ENCODE measurements around the gene ZNF540. TPM values are rescaled to one million over a fixed set of nuclear protein-coding genes. Genes with fewer than 3 reads are reported as not detected.

The ZNF540 gene
- total RNA-seq: 1 to 10 TPM; 7.7 to 8.2 TPM

DNA sequence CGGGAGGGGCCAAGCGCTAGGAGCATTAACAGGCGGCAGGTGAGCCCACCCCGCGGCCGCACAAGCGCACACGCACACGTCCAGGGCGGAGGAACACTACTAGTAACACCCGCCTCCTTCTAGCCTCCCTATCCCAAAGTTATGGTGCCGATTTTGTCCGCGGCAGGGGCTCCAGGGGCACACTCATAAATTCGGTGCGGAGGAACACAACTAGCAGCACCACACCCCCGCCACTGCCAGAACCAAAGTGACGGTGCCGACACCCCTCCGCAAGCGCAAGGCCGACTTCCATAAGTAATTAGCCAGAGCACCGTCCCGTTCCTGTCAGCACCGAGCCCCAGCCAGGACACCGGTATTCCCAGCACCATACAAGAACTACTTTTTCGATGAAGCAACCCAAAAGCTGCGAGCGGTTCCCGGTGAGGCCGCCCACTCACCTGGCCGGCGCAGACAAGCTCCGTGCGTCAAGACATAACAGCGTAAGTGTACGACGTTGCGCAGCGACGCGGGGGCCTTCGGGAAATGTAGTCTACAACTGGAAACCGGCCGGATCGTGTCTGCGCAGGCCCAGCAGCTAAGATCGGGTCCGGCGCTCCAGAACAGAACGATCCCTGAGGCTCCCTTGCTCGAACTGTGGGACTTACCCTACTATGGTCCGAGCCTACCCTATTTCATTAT is at the start of gene ZNF540, which contains the start of gene ZNF571:
TSS of gene ZNF540 (plus strand) at position 573 of the 678 bp plus-strand sequence. CDS start 3,572 bp downstream, outside the sequence.
TSS of gene ZNF571 (minus strand) at position 489 of the 678 bp plus-strand sequence. CDS start 8,116 bp downstream, outside the sequence.
- Mint-ChIP-seq H3K27ac (peak within 1 kb of the TSS; percentile 96), H3K36me3 (peaks cover 26% of the 10 kb centered on the region), H3K4me1 (peaks cover 14% of the 10 kb centered on the region), H3K27me3 (no peaks in the 10 kb centered on the region), H3K9me3 (peaks cover 17% of the 10 kb centered on the region), H3K4me3 (peak within 1 kb of the TSS; percentile 92)
- DNase-seq (peak; percentile 86), ATAC-seq (ENCODE audit: low read depth) (peak; percentile 99)
- POLR2A ChIA-PET: interaction anchor here (0.6 to 2.3 kb wide), 18 partner anchors 17 to 1380 kb away, joined by 3 to 14 read pairs (median 5); partner anchors contain the start of genes ZFP30, ZNF146, ZNF345 and ZNF383

- Mint-ChIP-seq H3K36me3 (peaks cover 9% of the 10 kb centered on the region), H3K4me3 (peak overlapping the region; percentile 99), H3K9me3 (peaks cover 32% of the 10 kb centered on the region), H3K4me1 (no peaks in the 10 kb centered on the region), H3K27ac (peak overlapping the region; percentile 96), H3K27me3 (no peaks in the 10 kb centered on the region)
- DNase-seq (peak; percentile 90), ATAC-seq (ENCODE audit: low read depth) (peak; percentile 88)
- POLR2A ChIA-PET: interaction anchor here (1.0 to 2.0 kb wide), 7 partner anchors 36 to 1337 kb away, joined by 3 to 10 read pairs (median 3); partner anchors contain the start of genes ZNF146, ZNF527, ZNF540 and ZNF565
Observed at GRCh38 chr19:37551129-37551993, 43.3 kb upstream of the ZNF540 start.

DNA sequence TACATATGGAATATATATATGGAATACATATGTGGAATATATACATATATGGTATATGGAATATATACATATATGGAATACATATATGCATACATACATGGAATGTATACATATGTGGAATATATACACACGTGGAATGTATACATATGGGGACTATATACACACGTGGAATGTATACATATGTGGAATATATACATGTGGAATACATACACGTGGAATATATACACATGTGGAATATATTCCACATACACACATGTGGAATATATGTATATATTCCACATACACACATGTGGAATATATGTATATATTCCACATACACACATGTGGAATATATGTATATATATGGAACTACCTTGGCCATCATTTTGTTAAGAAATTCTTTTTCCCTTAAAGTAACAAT is 31.2 kb upstream of the ZNF540 start:
- Mint-ChIP-seq H3K9me3 (peaks cover 41% of the 10 kb centered on the region), H3K4me3 (no peak overlapping the region), H3K36me3 (peaks cover 37% of the 10 kb centered on the region), H3K4me1 (no peaks in the 10 kb centered on the region), H3K27me3 (no peaks in the 10 kb centered on the region), H3K27ac (no peak overlapping the region)
- POLR2A ChIA-PET: no interaction called here
- ATAC-seq (ENCODE audit: low read depth): no peak
- no peak for DNase-seq

DNA sequence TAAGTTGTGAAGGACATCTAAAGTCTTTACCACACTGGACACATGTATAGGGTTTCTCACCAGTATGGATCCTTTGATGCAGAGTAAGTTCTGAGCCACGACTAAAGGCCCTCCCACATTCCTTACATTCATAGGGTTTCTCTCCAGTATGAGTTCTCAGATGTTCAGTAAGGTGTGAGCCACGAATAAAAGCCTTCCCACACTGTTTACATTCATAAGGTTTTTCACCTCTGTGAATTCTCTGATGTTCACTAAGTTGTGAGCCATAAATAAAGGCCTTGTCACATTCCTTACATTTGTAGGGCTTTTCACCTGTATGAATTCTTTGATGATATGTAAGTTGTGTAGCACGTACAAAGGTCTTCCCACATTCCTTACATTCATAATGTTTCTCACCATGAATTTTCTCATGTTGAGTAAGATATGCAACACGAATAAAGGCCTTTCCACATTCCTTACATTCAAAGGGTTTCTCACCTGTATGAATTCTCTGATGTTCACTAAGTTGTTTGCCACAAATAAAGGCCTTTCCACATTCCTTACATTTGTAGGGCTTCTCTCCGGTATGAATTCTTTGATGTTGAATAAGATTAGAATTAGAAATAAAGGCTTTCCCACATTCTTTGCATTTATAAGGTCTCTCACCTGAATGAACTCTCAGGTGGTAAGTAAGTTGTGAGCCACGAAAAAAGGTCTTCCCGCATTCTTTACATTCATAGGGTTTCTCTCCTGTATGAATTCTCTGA is 29.9 kb upstream of the ZNF540 start:
- Mint-ChIP-seq H3K9me3 (peaks cover 44% of the 10 kb centered on the region), H3K27ac (no peak overlapping the region), H3K36me3 (peaks cover 36% of the 10 kb centered on the region), H3K4me1 (no peaks in the 10 kb centered on the region), H3K4me3 (no peak overlapping the region), H3K27me3 (no peaks in the 10 kb centered on the region)
- ATAC-seq (ENCODE audit: low read depth): no peak
- DNase-seq: no peak
- POLR2A ChIA-PET: no interaction called here

DNA sequence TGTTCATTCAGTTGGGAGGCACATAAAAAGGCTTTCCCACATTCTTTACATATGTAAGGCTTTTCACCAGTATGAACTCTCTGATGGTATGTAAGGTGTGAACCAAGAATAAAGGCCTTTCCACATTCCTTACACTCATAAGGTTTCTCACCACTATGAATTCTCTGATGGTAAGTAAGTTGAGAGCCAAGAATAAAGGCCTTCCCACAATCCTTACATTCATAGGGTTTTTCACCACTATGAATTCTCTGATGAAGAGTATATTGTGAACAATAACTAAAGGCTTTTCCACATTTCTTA is 29.4 kb upstream of the ZNF540 start:
- POLR2A ChIA-PET: no interaction called here
- no peaks in the 10 kb centered on the region for H3K27me3 Mint-ChIP-seq

GRCh38 chr19:37572203-37572602 is 22.5 kb upstream of the ZNF540 start:
- POLR2A ChIA-PET: no interaction called here
- Mint-ChIP-seq H3K27ac (no peak overlapping the region), H3K36me3 (peaks cover 45% of the 10 kb centered on the region), H3K4me1 (no peaks in the 10 kb centered on the region), H3K9me3 (peaks cover 39% of the 10 kb centered on the region), H3K4me3 (no peak overlapping the region), H3K27me3 (no peaks in the 10 kb centered on the region)
- DNase-seq: no peak
- ATAC-seq (ENCODE audit: low read depth): no peak

More for the DNA sequence above, 29.4 kb upstream of the ZNF540 start:
- ATAC-seq (ENCODE audit: low read depth) (no peak), DNase-seq (no peak)
- H3K4me3 Mint-ChIP-seq: no peak overlapping the region
- H3K27ac Mint-ChIP-seq: no peak overlapping the region
- no peaks in the 10 kb centered on the region for H3K4me1 Mint-ChIP-seq
- peaks cover 46% of the 10 kb centered on the region for H3K9me3 Mint-ChIP-seq
- H3K36me3 Mint-ChIP-seq: peaks cover 39% of the 10 kb centered on the region

DNA sequence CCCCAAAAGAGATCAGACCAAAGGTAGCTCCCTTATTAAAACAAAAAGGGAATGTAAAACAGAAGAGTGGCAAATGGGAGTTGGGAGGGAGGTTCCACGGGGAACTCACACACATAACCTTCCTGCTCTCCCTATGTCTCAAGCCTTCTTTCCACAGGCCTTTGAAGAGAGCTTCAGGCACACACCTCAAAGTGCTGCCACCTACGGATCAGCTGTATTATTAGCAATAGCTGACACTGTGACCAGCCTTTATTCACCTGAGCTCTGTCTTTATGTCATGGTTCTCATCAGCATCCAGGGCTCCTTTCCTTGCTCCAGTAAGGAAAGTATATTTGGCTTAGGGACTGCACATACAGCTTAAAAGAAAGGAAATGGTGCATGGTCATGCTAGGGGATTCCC is 11.3 kb upstream of the ZNF540 start:
- DNase-seq (no peak), ATAC-seq (ENCODE audit: low read depth) (no peak)
- POLR2A ChIA-PET: no interaction called here
- no peak overlapping the region for H3K27ac Mint-ChIP-seq
- H3K36me3 Mint-ChIP-seq: peaks cover 42% of the 10 kb centered on the region
- no peak overlapping the region for H3K4me3 Mint-ChIP-seq
- no peaks in the 10 kb centered on the region for H3K27me3 Mint-ChIP-seq
- peaks cover 29% of the 10 kb centered on the region for H3K9me3 Mint-ChIP-seq
- H3K4me1 Mint-ChIP-seq: no peaks in the 10 kb centered on the region

- Mint-ChIP-seq H3K36me3 (peaks cover 27% of the 10 kb centered on the region), H3K27me3 (no peaks in the 10 kb centered on the region), H3K4me1 (peaks cover 14% of the 10 kb centered on the region), H3K27ac (peak overlapping the region; percentile 96), H3K4me3 (peak overlapping the region; percentile 92), H3K9me3 (peaks cover 17% of the 10 kb centered on the region)
- ATAC-seq (ENCODE audit: low read depth) (no peak), DNase-seq (no peak)
- POLR2A ChIA-PET: interaction anchor here (0.6 to 2.3 kb wide), 14 partner anchors 17 to 1379 kb away, joined by 3 to 14 read pairs (median 6); partner anchors contain the start of genes ZFP30, ZNF146, ZNF345 and ZNF383
Observed at GRCh38 chr19:37593996-37594303, 726 bp upstream of the ZNF540 start.

DNA sequence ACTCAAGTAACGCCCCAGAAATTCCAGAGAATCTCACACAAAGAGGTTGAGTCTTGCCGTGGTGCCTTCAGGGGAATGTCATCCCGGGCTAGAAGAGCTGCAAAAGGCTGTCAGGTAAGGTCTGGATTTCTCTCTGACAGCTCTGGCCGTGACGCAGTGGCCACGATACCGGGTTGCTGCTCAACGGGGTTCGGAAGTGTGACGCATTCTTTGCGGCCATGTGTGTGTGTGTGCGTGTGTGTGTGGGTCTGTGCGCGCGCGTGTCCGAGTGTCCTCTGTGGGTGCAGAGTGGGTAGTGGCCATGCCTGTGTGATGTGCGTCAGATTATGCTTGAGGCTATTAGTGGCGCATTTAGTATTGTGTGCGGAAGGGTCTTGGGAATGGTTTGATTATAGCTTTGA is 306 bp downstream of the ZNF540 start:
- Mint-ChIP-seq H3K4me1 (peaks cover 14% of the 10 kb centered on the region), H3K4me3 (peak overlapping the region; percentile 92), H3K9me3 (peaks cover 22% of the 10 kb centered on the region), H3K27ac (peak overlapping the region; percentile 96), H3K27me3 (no peaks in the 10 kb centered on the region), H3K36me3 (peaks cover 27% of the 10 kb centered on the region)
- POLR2A ChIA-PET: interaction anchor here (0.6 to 2.3 kb wide), 18 partner anchors 18 to 1380 kb away, joined by 3 to 14 read pairs (median 4); partner anchors contain the start of genes ZFP30, ZNF146, ZNF345 and ZNF383
- ATAC-seq (ENCODE audit: low read depth): peak; percentile 41
- DNase-seq: peak; percentile 66

- DNase-seq (no peak), ATAC-seq (ENCODE audit: low read depth) (no peak)
- H3K4me3 Mint-ChIP-seq: no peak overlapping the region
- H3K27me3 Mint-ChIP-seq: no peaks in the 10 kb centered on the region
- no peak overlapping the region for H3K27ac Mint-ChIP-seq
- POLR2A ChIA-PET: interaction anchor here (0.6 kb wide), 1 partner anchor 942 kb away, joined by 3 read pairs; no protein-coding TSS in a partner anchor
- H3K9me3 Mint-ChIP-seq: peaks cover 31% of the 10 kb centered on the region
- no peaks in the 10 kb centered on the region for H3K4me1 Mint-ChIP-seq
- peaks cover 51% of the 10 kb centered on the region for H3K36me3 Mint-ChIP-seq
Observed at GRCh38 chr19:37635076-37636056, 40.7 kb downstream of the ZNF540 start.

DNA sequence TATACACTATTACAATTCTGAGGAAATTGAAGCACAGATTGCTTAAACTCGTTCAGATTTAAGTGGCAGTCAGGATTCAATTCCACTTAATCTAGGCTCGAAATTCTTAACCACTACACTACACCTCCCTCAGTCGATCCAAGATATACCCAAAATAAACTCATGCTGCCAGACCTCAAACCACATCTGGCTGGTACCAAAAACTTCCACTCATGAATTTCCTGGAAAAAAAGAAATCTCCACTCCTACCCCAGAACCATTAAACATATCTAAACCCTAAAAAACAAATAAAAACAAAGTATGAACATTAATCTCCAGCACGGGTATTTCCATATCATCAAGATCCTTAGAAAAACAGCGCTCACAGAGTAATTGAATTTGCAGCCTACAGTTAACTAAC is 59.4 kb downstream of the ZNF540 start:
- DNase-seq: no peak
- Mint-ChIP-seq H3K9me3 (peaks cover 10% of the 10 kb centered on the region), H3K4me1 (peaks cover 18% of the 10 kb centered on the region), H3K4me3 (peak overlapping the region; percentile 80), H3K27me3 (no peaks in the 10 kb centered on the region), H3K27ac (peak overlapping the region; percentile 99), H3K36me3 (peaks cover 39% of the 10 kb centered on the region)
- no peak for ATAC-seq (ENCODE audit: low read depth)
- POLR2A ChIA-PET: interaction anchor here (0.9 to 2.5 kb wide), 3 partner anchors 38 to 125 kb away, joined by 3 to 12 read pairs (median 4); partner anchors contain the start of genes ZNF540, ZNF571 and ZNF573

Data from activated naive CD8-positive, alpha-beta T cell treated with anti-CD3 and anti-CD28 coated beads, Interleukin-2, amount 10 ng/mL, durations not matched to agents 7 days and 5 days (primary cell).